ENCODE data around the gene ROCK1. TPM values are rescaled to one million over a fixed set of nuclear protein-coding genes. Genes with fewer than 3 reads are reported as not detected.

ROCK1 gene
- total RNA-seq, 1 experiment from 2014 or later, result 36.2 TPM

- ChIA-PET POLR2A (no interaction called here), CTCF (no interaction called here)
- Histone ChIP-seq H3K4me3 (ENCODE audit: low read depth in 2 of 2, low read length in 2 of 2) (no peak overlapping the region), H3K36me3 (ENCODE audit: control insufficient read depth, insufficient read depth, low read length) (no peaks in the 10 kb centered on the region), H3K9me3 (ENCODE audit: control insufficient read depth, insufficient read depth, low read depth, low read length) (no peaks in the 10 kb centered on the region), H3K4me1 (ENCODE audit: control insufficient read depth, insufficient read depth, low read length) (no peaks in the 10 kb centered on the region), H3K27me3 (ENCODE audit: control insufficient read depth, insufficient read depth, low read length) (no peaks in the 10 kb centered on the region), H3K27ac (ENCODE audit: low read length) (no peak overlapping the region)
- intact Hi-C loops (cut with micrococcal nuclease; ENCODE audit: unreplicated experiment) (loop anchor here (2.0 kb wide), 1 partner anchor 76 kb away; no protein-coding TSS in a partner anchor), in situ Hi-C loops (cut with HindIII; ENCODE audit: low pct_unique_long_range_greater_than_20kb, low sequenced_read_pairs) (no loop called here)
- DNase-seq (ENCODE audit: low read depth, low spot score) (no peak), ATAC-seq (no peak)
- TF ChIP-seq CTCF (IDR thresholded peaks at IDR 0.05), result no peak
- TF ChIP-seq SIN3A (IDR thresholded peaks at IDR 0.05; ENCODE audit: borderline replicate concordance, insufficient read depth, low read depth, low read length), result no peak
- TF ChIP-seq REST (IDR thresholded peaks at IDR 0.05; ENCODE audit: insufficient read depth in 1 of 2, low read depth in 2 of 2, low read length in 1 of 2), result no peak
- no peak for TF ChIP-seq TCF7L2 (IDR thresholded peaks at IDR 0.05; ENCODE audit: low read depth, low read length)
- TF ChIP-seq POLR2AphosphoS5 (IDR thresholded peaks at IDR 0.05; ENCODE audit: low read depth, low read length), result no peak
- no TSS peak for BruUV-seq (replicated peaks)
These were observed 48.6 kb downstream of the ROCK1 start for GRCh38 chr18:21063011-21063410.

GRCh38 chr18:21057112-21057511 lies 54.5 kb downstream of the ROCK1 start:
- ATAC-seq (no peak), DNase-seq (ENCODE audit: low read depth, low spot score) (no peak)
- TF ChIP-seq REST (IDR thresholded peaks at IDR 0.05; ENCODE audit: insufficient read depth in 1 of 2, low read depth in 2 of 2, low read length in 1 of 2), result no peak
- TF ChIP-seq POLR2AphosphoS5 (IDR thresholded peaks at IDR 0.05; ENCODE audit: low read depth, low read length), result no peak
- no peak for TF ChIP-seq TCF7L2 (IDR thresholded peaks at IDR 0.05; ENCODE audit: low read depth, low read length)
- no peak for TF ChIP-seq CTCF (IDR thresholded peaks at IDR 0.05)
- in situ Hi-C loops (cut with HindIII; ENCODE audit: low pct_unique_long_range_greater_than_20kb, low sequenced_read_pairs) (no loop called here), intact Hi-C loops (cut with micrococcal nuclease; ENCODE audit: unreplicated experiment) (no loop called here)
- ChIA-PET POLR2A (no interaction called here), CTCF (no interaction called here)
- no TSS peak for BruUV-seq (replicated peaks)
- no peaks in the 10 kb centered on the region for H3K27me3 ChIP-seq (ENCODE audit: control insufficient read depth, insufficient read depth, low read length)
- no peak overlapping the region for H3K27ac ChIP-seq (ENCODE audit: low read length)
- no peaks in the 10 kb centered on the region for H3K9me3 ChIP-seq (ENCODE audit: control insufficient read depth, insufficient read depth, low read depth, low read length)
- no peak overlapping the region for H3K4me3 ChIP-seq (ENCODE audit: low read depth in 2 of 2, low read length in 2 of 2)
- H3K36me3 ChIP-seq (ENCODE audit: control insufficient read depth, insufficient read depth, low read length), result no peaks in the 10 kb centered on the region
- no peaks in the 10 kb centered on the region for H3K4me1 ChIP-seq (ENCODE audit: control insufficient read depth, insufficient read depth, low read length)

Measured in Panc1 (cell line).